Panc1 (cell line): ENCODE measurements around the gene KYNU. TPM values are rescaled to one million over a fixed set of nuclear protein-coding genes. Genes with fewer than 3 reads are reported as not detected.

Experiments
- ATAC-seq: fragments of 200-7000 bp; cut with Tn5 transposase; 2 replicates; pipeline ENCODE4 v1.9.1; 2020; ENCODE audit warnings: mild to moderate bottlenecking, moderate library complexity
- BruUV-seq: library from RNA; stranded (reverse); fragments of 400-500 nt; replicated peaks from 2 replicates; lab custom pipeline; 2021; lab: Mats Ljungman, UMichigan
- CTCF ChIA-PET: fragments of 300-600 bp; sonication (Branson Sonifier 250); formaldehyde crosslinking; loops from one replicate; lab custom pipeline; 2022; ENCODE audit warnings: antibody characterized with exemption; lab: Charles Lee
- POLR2A ChIA-PET: fragments of 300-600 bp; sonication (Branson Sonifier 250); formaldehyde crosslinking; loops from one replicate; lab custom pipeline; 2022; ENCODE audit warnings: antibody characterized with exemption; lab: Charles Lee
- DNase-seq: peaks from one replicate; pipeline ENCODE4 v3.0.0-alpha.2; 2010; ENCODE audit warnings: low read depth, low spot score
- H3K27ac ChIP-seq: 2 replicates; pipeline ENCODE4 v1.5.1; 2011; ENCODE audit warnings: mild to moderate bottlenecking, low read length, inconsistent platforms
- H3K27me3 ChIP-seq: fragments of 200-500 bp; sonication (Bioruptor generic); 2 replicates; pipeline ENCODE4 v1.6.0; 2014; ENCODE audit warnings: low read length, inconsistent platforms; ENCODE audit not compliant: control insufficient read depth, insufficient read depth
- H3K36me3 ChIP-seq: fragments of 200-500 bp; sonication (Bioruptor generic); 2 replicates; pipeline ENCODE4 v1.5.1; 2014; ENCODE audit warnings: inconsistent platforms, mild to moderate bottlenecking, low read length, moderate library complexity; ENCODE audit not compliant: control insufficient read depth, insufficient read depth
- H3K4me1 ChIP-seq: 2 replicates; pipeline ENCODE4 v1.5.1; 2011; ENCODE audit warnings: inconsistent platforms, mild to moderate bottlenecking, low read length, moderate library complexity; ENCODE audit not compliant: control insufficient read depth, insufficient read depth
- H3K4me3 ChIP-seq, 2 experiments: 2 replicates each; pipeline ENCODE4 v1.5.1; 2011 to 2012; ENCODE audit warnings: low read depth in 2 of 2, low read length in 2 of 2, mild to moderate bottlenecking in 2 of 2, inconsistent platforms in 1 of 2, moderate library complexity in 1 of 2
- H3K9me3 ChIP-seq: fragments of 200-500 bp; sonication (Bioruptor generic); 2 replicates; pipeline ENCODE4 v1.5.1; 2014; ENCODE audit warnings: low read depth, mild to moderate bottlenecking, inconsistent platforms, low read length, moderate library complexity; ENCODE audit not compliant: control insufficient read depth, insufficient read depth
- CTCF ChIP-seq: fragments of 450-650 bp; IDR thresholded peaks from 2 replicates; pipeline ENCODE4 v1.5.1; 2017; ENCODE audit warnings: mild to moderate bottlenecking
- POLR2AphosphoS5 ChIP-seq: IDR thresholded peaks from 2 replicates; pipeline ENCODE4 v1.6.1; 2012; ENCODE audit warnings: mild to moderate bottlenecking, low read depth, low read length, moderate library complexity
- SIN3A ChIP-seq: IDR thresholded peaks from 2 replicates; pipeline ENCODE4 v1.6.1; 2012; ENCODE audit warnings: low read depth, mild to moderate bottlenecking, low read length, moderate library complexity, borderline replicate concordance; ENCODE audit not compliant: insufficient read depth
- TCF7L2 ChIP-seq: IDR thresholded peaks from 2 replicates; pipeline ENCODE4 v1.6.1; 2011; ENCODE audit warnings: mild to moderate bottlenecking, low read depth, low read length, inconsistent platforms
- in situ Hi-C: cut with HindIII; loops from 2 replicates; pipeline ENCODE4 v1.10.0; 2016; ENCODE audit warnings: low sequenced_read_pairs, low pct_unique_long_range_greater_than_20kb
- intact Hi-C: fragments of 100-400 bp; cut with micrococcal nuclease; formaldehyde crosslinking; loops from one replicate; pipeline ENCODE4 v1.10.0; 2022; ENCODE audit not compliant: unreplicated experiment
- total RNA-seq: library from RNA; stranded (reverse); gene quantifications from one replicate; pipeline ENCODE4 v1.2.1, GENCODE V29; 2021; ENCODE audit not compliant: unreplicated experiment
- TF ChIP-seq, protein P1 (sequence below), 2 experiments: IDR thresholded peaks; 2 replicates each; pipeline ENCODE4 v1.6.1; 2011 to 2012; ENCODE audit warnings: low read depth in 2 of 2, control low read depth in 1 of 2, low read length in 1 of 2, mild to moderate bottlenecking in 1 of 2, moderate library complexity in 1 of 2; ENCODE audit not compliant: insufficient read depth in 1 of 2

KYNU gene
- total RNA-seq, 1 experiment from 2014 or later, result not detected

DNA sequence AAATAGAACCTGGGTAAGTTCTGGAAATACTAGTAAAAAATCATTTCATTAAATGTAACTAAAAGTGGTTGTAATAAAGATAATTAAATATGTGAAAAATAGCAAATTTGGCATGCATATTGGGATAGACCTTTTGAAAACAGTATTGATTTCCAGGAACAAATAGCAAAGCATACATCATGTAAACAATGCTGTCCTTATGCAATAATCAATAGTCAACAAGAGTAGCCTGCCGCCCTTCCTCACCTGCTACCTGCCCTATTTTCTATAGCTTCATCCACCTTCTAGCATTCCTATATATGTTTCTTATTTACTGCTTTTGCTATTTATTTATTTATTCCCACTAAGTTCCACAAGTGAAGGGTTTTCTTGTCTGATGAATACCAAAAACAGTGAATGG, 35.1 kb upstream of the KYNU start:
- intact Hi-C loops, result no loop called here

GRCh38 chr2:142843731-142844130, 33.7 kb upstream of the KYNU start:
- in situ Hi-C loops (no loop called here), intact Hi-C loops (no loop called here)
- Histone ChIP-seq H3K9me3 (no peaks in the 10 kb centered on the region), H3K4me3 (no peak overlapping the region), H3K36me3 (no peaks in the 10 kb centered on the region), H3K27ac (no peak overlapping the region), H3K27me3 (no peaks in the 10 kb centered on the region), H3K4me1 (no peaks in the 10 kb centered on the region)
- no peak for DNase-seq
- CTCF ChIA-PET, result no interaction called here
- TF ChIP-seq POLR2AphosphoS5 (no peak), SIN3A (no peak), TCF7L2 (no peak), CTCF (no peak)
- TF ChIP-seq, protein P1, sequence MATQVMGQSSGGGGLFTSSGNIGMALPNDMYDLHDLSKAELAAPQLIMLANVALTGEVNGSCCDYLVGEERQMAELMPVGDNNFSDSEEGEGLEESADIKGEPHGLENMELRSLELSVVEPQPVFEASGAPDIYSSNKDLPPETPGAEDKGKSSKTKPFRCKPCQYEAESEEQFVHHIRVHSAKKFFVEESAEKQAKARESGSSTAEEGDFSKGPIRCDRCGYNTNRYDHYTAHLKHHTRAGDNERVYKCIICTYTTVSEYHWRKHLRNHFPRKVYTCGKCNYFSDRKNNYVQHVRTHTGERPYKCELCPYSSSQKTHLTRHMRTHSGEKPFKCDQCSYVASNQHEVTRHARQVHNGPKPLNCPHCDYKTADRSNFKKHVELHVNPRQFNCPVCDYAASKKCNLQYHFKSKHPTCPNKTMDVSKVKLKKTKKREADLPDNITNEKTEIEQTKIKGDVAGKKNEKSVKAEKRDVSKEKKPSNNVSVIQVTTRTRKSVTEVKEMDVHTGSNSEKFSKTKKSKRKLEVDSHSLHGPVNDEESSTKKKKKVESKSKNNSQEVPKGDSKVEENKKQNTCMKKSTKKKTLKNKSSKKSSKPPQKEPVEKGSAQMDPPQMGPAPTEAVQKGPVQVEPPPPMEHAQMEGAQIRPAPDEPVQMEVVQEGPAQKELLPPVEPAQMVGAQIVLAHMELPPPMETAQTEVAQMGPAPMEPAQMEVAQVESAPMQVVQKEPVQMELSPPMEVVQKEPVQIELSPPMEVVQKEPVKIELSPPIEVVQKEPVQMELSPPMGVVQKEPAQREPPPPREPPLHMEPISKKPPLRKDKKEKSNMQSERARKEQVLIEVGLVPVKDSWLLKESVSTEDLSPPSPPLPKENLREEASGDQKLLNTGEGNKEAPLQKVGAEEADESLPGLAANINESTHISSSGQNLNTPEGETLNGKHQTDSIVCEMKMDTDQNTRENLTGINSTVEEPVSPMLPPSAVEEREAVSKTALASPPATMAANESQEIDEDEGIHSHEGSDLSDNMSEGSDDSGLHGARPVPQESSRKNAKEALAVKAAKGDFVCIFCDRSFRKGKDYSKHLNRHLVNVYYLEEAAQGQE (IDR thresholded peaks at IDR 0.05; ENCODE audit: insufficient read depth in 1 of 2, low read depth in 2 of 2, low read length in 1 of 2), result no peak
- BruUV-seq, result no TSS peak
- ATAC-seq, result no peak
- POLR2A ChIA-PET, result no interaction called here

More for the DNA sequence above, 35.1 kb upstream of the KYNU start:
- Histone ChIP-seq H3K9me3 (no peaks in the 10 kb centered on the region), H3K27me3 (no peaks in the 10 kb centered on the region), H3K27ac (no peak overlapping the region), H3K4me1 (no peaks in the 10 kb centered on the region), H3K4me3 (no peak overlapping the region), H3K36me3 (no peaks in the 10 kb centered on the region)
- ChIA-PET POLR2A (no interaction called here), CTCF (no interaction called here)
- no peak for TF ChIP-seq TCF7L2
- TF ChIP-seq, protein P1 (IDR thresholded peaks at IDR 0.05; ENCODE audit: insufficient read depth in 1 of 2, low read depth in 2 of 2, low read length in 1 of 2), result no peak
- TF ChIP-seq SIN3A, result no peak
- TF ChIP-seq CTCF, result no peak
- no peak for TF ChIP-seq POLR2AphosphoS5
- ATAC-seq (no peak), DNase-seq (no peak)
- BruUV-seq, result no TSS peak
- in situ Hi-C loops, result no loop called here
